ENCODE results near the gene ENPP6.

The ENPP6 gene

GRCh38 chr4:184261246-184261645, 43.6 kb upstream of the ENPP6 start:
- no peak overlapping the region for H3K4me3 ChIP-seq (ENCODE audit: control insufficient read depth, low read depth, low read length)
- no peak for DNase-seq (ENCODE audit: low read depth)
- TF ChIP-seq CTCF (conservative IDR thresholded peaks at IDR 0.05; ENCODE audit: control insufficient read depth, insufficient read depth, low read depth, low read length) = no peak

GRCh38 chr4:184259866-184260265, 42.2 kb upstream of the ENPP6 start:
- no peak for TF ChIP-seq CTCF (conservative IDR thresholded peaks at IDR 0.05; ENCODE audit: control insufficient read depth, insufficient read depth, low read depth, low read length)
- no peak overlapping the region for H3K4me3 ChIP-seq (ENCODE audit: control insufficient read depth, low read depth, low read length)
- no peak for DNase-seq (ENCODE audit: low read depth)

GRCh38 chr4:184259081-184259480, 41.4 kb upstream of the ENPP6 start:
- no peak overlapping the region for H3K4me3 ChIP-seq (ENCODE audit: control insufficient read depth, low read depth, low read length)
- no peak for TF ChIP-seq CTCF (conservative IDR thresholded peaks at IDR 0.05; ENCODE audit: control insufficient read depth, insufficient read depth, low read depth, low read length)
- no peak for DNase-seq (ENCODE audit: low read depth)

GRCh38 chr4:184255871-184256642, 38.4 kb upstream of the ENPP6 start:
- DNase-seq (ENCODE audit: low read depth) = no peak
- no peak for TF ChIP-seq CTCF (conservative IDR thresholded peaks at IDR 0.05; ENCODE audit: control insufficient read depth, insufficient read depth, low read depth, low read length)
- no peak overlapping the region for H3K4me3 ChIP-seq (ENCODE audit: control insufficient read depth, low read depth, low read length)

- H3K4me3 ChIP-seq (ENCODE audit: control insufficient read depth, low read depth, low read length) = no peak overlapping the region
- no peak for DNase-seq (ENCODE audit: low read depth)
- no peak for TF ChIP-seq CTCF (conservative IDR thresholded peaks at IDR 0.05; ENCODE audit: control insufficient read depth, insufficient read depth, low read depth, low read length)
Measured at GRCh38 chr4:184255361-184255760, 37.7 kb upstream of the ENPP6 start.

GRCh38 chr4:184253072-184253420, 35.4 kb upstream of the ENPP6 start:
- TF ChIP-seq CTCF (conservative IDR thresholded peaks at IDR 0.05; ENCODE audit: control insufficient read depth, insufficient read depth, low read depth, low read length) = no peak
- DNase-seq (ENCODE audit: low read depth) = no peak
- no peak overlapping the region for H3K4me3 ChIP-seq (ENCODE audit: control insufficient read depth, low read depth, low read length)
